Measurements from ENCODE around the gene MARCHF3.
A peak's percentile ranks its signal among the peaks of the same experiment; 100 is the strongest.
"Not testable (repeated sequence)": the region's sequence is repeated elsewhere in the genome, so short reads cannot be mapped to it uniquely, and the experiment has no call there.

Gene MARCHF3

DNA sequence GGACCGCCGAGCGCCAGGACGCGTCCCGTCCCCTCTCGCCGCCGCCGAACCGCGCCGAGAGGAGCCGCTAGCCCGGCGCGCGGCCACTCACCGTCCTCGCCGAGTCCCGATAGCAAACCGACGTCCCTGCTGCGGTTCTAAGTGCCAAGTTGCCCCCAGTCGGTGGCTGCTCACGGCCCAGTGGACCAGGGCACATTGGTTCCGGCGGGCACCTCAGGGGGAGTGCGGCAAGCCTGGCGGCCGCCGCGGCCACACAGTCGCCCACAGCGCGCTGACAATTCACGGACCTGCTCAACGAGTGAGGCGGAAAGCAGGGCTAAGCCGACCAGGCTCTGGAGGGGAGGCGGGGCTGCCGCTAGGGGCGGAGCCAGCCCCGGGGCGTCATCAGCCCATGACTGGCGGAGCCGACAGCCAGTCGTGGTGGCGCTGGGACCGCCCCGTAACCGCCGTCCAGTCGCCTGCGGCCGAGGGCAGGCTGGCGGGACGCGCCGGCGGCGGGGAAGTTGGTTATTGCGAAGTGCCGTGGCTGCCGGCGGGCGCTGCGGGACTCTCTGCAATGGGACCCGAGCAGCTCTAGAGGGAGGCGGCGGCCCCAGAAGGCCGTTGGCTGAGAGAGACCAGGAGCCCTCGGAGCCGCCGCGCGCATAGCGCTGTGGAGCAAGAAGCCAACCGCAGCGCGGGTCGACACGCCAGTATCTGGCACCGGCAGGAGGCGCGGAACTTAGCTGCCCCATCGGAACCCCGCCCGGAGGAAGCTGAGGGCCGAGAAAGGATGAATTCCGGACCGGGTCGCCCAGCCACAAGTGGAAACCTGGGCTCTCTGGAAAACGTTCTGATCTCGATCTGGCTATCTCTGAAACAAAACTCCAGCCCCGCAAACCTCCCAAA, at the start of gene MARCHF3:
MARCHF3 (minus strand) TSS at position 300 of the 888 bp plus-strand sequence. CDS start 112,387 bp downstream, outside the sequence.
- DNase-seq (peak; percentile 95), ATAC-seq (peak; percentile 99)

DNA sequence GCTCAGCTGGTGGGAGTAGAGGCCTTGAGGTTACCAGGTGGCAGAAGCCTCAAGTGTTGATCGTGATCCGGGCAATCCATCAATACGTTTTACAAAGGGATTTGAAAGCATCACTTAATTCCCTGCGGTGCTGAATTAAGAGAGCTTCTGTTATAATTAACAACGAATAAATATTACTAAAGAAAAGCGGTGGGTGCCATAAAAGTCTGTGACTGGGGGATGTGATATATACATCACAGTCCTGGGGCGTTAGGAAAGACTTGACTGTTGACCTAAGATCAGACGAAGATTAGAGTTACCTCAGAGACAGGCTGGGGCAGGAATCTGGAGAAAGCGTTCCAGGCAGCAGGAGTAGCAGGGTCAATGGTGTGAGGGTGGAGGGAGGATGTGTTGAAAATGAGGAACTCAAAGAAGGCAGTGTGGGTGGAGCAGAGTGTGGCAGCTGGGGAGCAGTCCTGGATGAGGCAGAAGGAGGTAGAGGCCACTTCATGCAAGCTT, 49.7 kb upstream of the MARCHF3 start:
- DNase-seq (no peak), ATAC-seq (no peak)

- no peak for DNase-seq
- no peak for ATAC-seq
Observed at GRCh38 chr5:127077366-127077765, 47.0 kb upstream of the MARCHF3 start.

DNA sequence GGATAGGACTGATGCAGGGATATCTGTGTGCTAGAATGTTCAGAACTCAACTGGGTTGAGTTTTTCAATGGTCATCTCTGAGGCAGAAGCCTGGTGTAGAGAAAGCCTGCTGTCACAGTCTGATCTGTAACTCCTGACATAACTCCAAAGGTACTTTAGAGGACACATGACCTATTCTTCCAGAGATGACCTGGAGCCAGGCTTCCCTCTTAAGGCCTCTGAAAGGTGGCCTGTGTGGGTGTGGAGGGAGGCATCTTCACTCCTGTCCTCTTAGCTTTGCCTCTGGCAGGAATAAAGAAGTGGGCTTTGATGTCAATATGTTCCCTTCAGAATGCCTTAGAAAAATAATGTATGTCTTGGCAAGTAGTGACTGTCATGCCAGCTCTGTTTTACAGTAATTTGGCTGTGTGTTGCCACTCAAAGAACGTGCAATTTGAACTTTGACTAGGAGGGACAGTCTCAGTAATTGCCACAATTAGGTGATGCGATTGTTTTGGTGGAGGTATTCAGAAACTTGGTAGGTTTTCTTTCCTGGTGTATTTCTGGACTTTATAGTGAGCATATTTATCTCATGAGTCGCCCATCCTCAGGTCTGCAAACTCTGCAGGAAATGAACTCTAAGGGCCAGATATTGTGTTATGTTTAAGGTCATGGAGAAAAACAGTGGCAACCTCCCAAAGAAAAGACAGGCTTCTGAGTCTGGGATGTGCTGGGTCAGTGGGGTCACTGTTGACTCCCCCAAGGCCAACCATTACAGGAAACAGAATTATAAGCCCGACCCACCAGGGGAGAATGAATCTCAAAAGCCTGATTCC, 46.2 kb upstream of the MARCHF3 start:
- no peak for DNase-seq
- no peak for ATAC-seq

GRCh38 chr5:127074466-127074865, 44.1 kb upstream of the MARCHF3 start:
- DNase-seq: no peak
- no peak for ATAC-seq

DNA sequence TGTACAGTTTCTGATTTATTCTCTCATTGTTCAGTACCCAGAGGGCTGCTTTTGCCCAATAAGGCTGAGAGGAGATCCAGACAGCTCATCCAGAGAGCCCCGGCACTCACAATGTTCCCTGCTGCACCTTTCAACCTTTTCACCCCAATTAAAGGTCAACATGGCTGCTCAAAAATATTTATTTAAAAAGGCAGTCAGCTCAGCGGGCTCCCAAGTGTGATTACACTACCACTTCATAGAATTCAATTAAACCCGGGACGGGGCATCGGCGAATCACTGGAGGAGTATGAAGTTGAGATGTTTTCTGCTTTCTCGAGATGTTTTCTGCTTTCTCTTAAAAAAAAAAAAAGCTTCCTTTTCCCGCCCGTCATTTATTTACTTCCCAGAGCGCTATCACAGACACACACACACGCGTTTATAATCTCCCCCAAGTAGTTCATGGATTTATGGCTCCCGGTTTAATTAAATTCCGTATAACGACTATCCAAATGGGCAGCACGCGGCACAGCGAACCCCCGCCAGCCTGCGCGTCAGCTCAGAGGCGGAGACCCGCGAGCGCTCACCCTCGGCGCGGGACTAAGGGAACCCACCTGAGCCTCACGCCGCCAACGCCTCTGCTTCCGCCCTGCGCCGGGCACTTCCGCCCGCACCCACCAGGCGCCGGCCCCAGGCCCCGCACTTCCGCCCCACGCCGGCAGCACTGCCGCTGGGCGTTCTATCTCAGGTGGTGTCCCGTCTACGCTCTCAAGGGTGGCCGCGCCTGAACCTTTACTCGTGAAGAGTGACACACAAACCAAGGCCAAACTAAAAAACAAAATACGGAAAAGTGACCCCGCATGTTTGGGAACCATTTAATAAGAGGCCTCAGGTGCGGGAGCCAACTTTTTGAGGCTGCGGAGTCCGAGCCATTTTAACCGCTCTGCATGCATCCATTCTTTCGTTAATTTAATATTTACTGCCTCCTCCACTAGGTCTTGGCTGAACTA, 42.8 kb upstream of the MARCHF3 start, which contains the start of gene C5orf63:
C5orf63 (minus strand) TSS at position 642 of the 986 bp plus-strand sequence. CDS start 14,507 bp downstream, outside the sequence.
- ATAC-seq (peak; percentile 99), DNase-seq (peak; percentile 86)

DNA sequence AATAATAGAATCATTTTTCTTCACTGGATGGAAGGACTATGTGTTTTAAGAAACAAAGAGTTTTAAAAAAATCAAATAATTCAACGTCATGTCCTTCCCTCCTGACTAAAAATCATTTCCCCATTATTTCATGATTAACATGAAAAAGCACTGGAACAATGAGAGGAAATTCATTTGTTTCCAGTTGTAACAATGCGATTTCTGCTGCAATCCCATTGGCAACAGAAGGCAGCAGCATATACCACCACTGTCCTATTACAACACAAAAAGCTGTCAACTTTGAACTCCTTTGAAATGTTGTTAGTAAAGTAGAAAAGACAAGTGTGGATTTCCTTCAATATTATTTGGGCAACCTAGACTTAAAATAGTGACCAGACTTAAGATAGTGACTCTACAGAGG, 39.9 kb upstream of the MARCHF3 start:
- no peak for ATAC-seq
- no peak for DNase-seq

DNA sequence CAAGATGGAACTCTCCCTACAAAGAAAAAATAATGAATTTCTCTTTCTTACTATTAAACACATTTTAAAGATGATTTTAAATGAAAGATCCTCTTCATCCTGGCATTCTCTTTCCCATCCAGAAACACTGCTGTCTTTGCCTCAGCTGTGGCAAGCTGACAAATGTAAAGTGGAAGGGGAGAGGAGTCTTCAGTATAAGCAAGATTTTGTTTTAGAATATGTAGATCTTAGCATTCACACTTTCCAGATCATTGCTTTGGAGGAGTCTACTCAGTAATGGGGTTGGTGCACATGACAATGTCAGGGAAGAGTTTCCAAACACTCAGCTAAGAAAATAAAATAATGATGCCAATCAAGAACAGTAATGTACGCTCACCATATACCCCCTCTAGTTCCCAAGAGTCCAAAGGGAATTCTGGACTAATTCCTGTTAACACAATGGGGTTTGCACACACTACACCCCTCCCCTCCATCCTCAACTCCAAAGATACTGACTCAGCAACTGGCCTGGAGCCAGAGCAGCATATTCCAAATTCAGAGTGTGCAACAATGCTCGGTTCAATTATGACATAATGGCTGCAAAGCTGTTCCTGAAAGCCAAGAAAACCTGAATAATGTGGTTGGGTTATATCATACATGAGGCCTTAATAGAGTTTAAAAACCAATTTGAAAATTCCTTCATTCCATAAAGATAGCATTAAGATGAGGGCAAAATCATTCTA, 38.3 kb upstream of the MARCHF3 start:
- DNase-seq (no peak), ATAC-seq (no peak)

DNA sequence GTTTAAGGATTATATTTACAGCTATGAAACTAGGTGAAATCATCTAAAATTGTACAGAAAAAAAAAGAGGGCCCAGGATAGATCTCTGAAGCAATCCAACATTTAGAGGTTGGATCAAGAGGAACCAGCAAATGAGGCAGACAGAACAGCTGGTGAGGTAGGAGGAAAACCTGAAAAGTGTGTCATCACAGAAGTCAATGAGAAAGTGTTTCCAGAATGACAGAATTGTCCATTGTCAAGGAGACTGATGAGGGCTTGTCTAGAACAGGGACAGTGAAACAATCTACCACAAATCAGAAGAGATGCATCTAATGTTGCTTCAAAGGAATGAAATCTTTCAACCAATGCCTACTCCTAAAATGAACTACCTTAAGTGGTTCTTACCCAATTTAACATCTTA, 36.4 kb upstream of the MARCHF3 start:
- DNase-seq (no peak), ATAC-seq (no peak)

GRCh38 chr5:127064253-127064840, 34.0 kb upstream of the MARCHF3 start:
- ATAC-seq: no peak
- DNase-seq: no peak

- no peak for ATAC-seq
- no peak for DNase-seq
Observed at GRCh38 chr5:127063257-127063913, 33.0 kb upstream of the MARCHF3 start.

DNA sequence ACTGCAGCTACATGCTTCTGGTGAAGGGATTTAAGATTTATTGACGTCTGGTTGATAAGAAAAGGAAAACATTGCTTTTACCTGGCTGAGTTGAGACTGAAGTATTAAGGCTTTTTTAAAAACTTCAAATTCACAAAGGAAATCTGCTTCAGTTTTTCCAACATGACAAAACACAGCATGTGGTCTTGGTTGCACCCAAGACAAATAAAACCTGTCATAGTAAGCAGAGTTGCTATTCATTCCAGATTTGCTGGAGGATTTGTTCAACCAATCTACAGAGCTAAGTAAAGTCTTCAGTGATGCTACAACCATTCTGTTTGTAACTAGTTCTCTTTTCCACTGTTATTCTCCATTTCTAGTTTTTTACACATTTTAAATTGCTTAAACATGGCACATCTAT, 31.6 kb upstream of the MARCHF3 start:
- DNase-seq: no peak
- no peak for ATAC-seq

DNA sequence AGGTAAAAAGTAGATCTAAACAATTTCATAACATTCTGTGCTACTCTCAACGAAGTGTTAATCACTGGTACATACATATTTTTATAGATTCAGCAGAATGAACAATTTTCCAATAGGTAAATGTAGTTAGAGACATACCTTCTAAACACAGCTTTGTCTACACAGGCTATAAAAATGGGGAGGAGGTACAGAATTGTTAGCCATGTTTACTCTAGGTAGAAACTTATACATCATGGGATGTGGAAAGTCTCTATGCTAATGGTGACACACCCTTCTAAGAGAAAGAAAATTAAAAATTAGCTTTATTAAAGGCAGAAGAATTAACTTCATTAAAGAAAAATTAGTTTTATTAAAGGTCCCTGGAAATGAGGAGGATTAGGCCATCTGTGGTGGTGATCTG, 31.2 kb upstream of the MARCHF3 start:
- DNase-seq: no peak
- no peak for ATAC-seq

GRCh38 chr5:127060470-127060985, 30.2 kb upstream of the MARCHF3 start:
- DNase-seq (no peak), ATAC-seq (no peak)

DNA sequence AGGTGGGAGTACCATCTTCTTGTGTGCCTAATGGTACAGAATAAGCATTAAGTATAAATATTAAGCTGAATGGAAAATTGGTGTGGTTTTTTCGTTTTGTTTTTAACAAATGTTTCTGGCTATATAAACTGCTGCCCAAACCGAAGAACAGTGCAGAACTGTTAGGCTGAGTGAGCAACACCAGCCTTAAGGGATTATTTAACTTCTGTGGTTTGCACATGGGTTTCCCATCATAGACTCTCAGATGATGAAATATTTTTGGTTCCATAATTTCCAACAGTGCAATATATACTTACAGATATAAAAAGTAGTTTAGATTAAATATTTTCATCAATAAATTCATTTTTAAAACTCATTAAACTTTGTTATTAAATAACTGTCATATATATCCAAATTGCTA, 26.5 kb upstream of the MARCHF3 start:
- DNase-seq (no peak), ATAC-seq (no peak)

DNA sequence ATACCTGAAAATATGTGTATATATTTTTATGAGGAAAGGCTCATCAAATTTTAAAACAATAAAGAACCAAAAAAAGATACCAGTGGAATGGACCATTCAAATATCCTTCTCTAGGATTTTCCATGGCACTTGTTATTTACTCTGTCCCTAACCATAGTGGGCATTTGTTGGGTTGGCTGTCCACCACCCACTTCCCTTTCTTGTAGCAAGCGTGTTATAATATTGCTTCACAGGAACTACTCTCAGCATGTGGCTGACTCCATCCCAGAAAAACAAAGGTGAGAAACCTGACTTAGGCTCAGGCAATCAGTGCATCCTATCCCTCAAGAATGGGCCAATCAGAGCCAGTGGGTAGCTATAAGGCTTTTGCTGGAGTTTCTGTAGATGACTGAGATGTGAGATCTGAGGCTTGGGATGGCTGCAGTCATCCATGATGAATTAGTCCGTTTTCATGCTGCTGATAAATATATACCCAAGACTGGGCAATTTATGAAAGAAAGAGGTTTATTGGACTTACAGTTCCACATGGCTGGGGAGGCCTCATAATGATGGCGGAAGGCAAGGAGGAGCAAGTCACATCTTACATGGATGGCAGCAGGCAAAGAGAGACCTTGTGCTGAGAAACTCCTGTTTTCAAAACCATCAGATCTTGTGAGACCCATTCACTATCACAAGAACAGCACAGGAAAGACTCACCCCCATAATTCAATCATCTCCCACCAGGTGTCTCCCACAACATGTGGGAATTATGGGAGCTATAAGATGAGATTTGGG, 25.7 kb upstream of the MARCHF3 start:
- DNase-seq: no peak
- no peak for ATAC-seq

GRCh38 chr5:127053551-127053950, 23.2 kb upstream of the MARCHF3 start:
- not testable (repeated sequence) for ATAC-seq, DNase-seq

- ATAC-seq: no peak
Observed at GRCh38 chr5:127053049-127053448, 22.7 kb upstream of the MARCHF3 start.

DNA sequence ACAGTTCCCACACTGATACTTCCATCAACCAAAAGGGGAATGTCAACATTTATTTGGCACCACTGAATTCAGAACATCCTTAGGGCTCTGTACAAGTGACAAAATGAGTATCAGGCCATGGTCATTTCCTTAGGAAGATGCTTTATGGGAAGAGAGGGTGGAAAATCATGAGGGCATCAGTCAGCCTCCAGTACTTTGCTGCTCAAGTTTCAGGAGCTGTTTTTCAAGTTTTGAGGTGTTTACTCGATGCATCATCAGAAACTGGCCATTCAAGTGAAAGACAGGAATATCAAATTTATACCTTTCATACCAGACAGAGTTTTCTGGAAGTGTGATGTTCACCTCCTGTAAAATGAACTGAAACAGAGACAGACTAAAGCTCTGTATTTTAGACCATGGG, 21.2 kb upstream of the MARCHF3 start:
- ATAC-seq (no peak), DNase-seq (no peak)

More at GRCh38 chr5:127053049-127053448, 22.7 kb upstream of the MARCHF3 start:
- no peak for DNase-seq

All from stimulated activated naive CD8-positive, alpha-beta T cell treated with anti-CD3 and anti-CD28 coated beads, Interleukin-15, Interleukin-2, amounts not matched to agents 100 U/mL and 50 U/mL, for 24 hours (primary cell).